ENCODE measurements around the gene FAM193B. TPM values are rescaled to one million over a fixed set of nuclear protein-coding genes. Genes with fewer than 3 reads are reported as not detected.
A peak's percentile ranks its signal among the peaks of the same experiment; 100 is the strongest.
"Not testable (repeated sequence)": the region's sequence is repeated elsewhere in the genome, so short reads cannot be mapped to it uniquely, and the experiment has no call there.

The FAM193B gene
- polyA plus RNA-seq, 3 donors, result 1.6 to 216 (median 1.9) TPM

- H3K4me3 ChIP-seq (replicated peaks in 1 of 3; ENCODE audit: low read depth in 2 of 3, low read length in 3 of 3), result no peak overlapping the region
- 80% methylated on average over 5 of the region's 7 CpGs for WGBS (ENCODE audit: insufficient coverage)
- H3K9me3 Mint-ChIP-seq, result peaks cover 0 to 2% (median 0%) of the 10 kb centered on the region in 7 donors
Observed at GRCh38 chr5:177568326-177568725, 14.0 kb upstream of the FAM193B start.

GRCh38 chr5:177565046-177565445, 10.7 kb upstream of the FAM193B start:
- Histone ChIP-seq H4K20me1 (ENCODE audit: insufficient read depth, low read length) (no peaks in the 10 kb centered on the region), H3K9ac (ENCODE audit: insufficient read depth, low read length, poor library complexity, severe bottlenecking) (no peak overlapping the region), H3K79me2 (ENCODE audit: insufficient read depth, low read length) (no peaks in the 10 kb centered on the region), H3K4me3 (replicated peaks in 1 of 3; ENCODE audit: low read depth in 2 of 3, low read length in 3 of 3) (no peak overlapping the region), H3K9me3 (replicated peaks in 1 of 2; ENCODE audit: control insufficient read depth in 1 of 2, insufficient read depth in 1 of 2, low read length in 2 of 2) (no peaks in the 10 kb centered on the region), H3K27ac (ENCODE audit: low read depth in 1 of 2, low read length in 2 of 2) (no peak overlapping the region), H3K4me1 (ENCODE audit: control insufficient read depth in 1 of 2, insufficient read depth in 2 of 2, low read length in 2 of 2) (no peaks in the 10 kb centered on the region), H3K36me3 (replicated peaks in 1 of 2; ENCODE audit: control insufficient read depth in 1 of 2, insufficient read depth in 2 of 2, low read length in 2 of 2) (no peaks in the 10 kb centered on the region), H2AFZ (ENCODE audit: insufficient read depth, low read depth, low read length, poor library complexity, severe bottlenecking) (no peak overlapping the region), H3K4me2 (replicated peaks; ENCODE audit: extremely low read depth, low read length, poor library complexity, severe bottlenecking) (no peak overlapping the region), H3K27me3 (ENCODE audit: control insufficient read depth in 2 of 2, insufficient read depth in 2 of 2, low read length in 2 of 2) (no peaks in the 10 kb centered on the region)
- Mint-ChIP-seq H3K4me1 (no peaks in the 10 kb centered on the region), H3K4me3 (no peak overlapping the region), H3K27ac (no peak overlapping the region), H3K27me3 (ENCODE audit: low read depth in 3 of 3) (peaks cover 6 to 24% (median 13%) of the 10 kb centered on the region in 3 donors), H3K36me3 (no peaks in the 10 kb centered on the region), H3K9me3 (peaks cover 1 to 8% (median 5%) of the 10 kb centered on the region in 7 donors)
- no peak for TF ChIP-seq CTCF (IDR thresholded peaks at IDR 0.05)
- DNase-seq, result no peak
- WGBS (ENCODE audit: insufficient coverage), result 67% methylated on average over 1 of the region's 8 CpGs
- intact Hi-C loops (cut with micrococcal nuclease), result no loop called here

More at GRCh38 chr5:177568326-177568725, 14.0 kb upstream of the FAM193B start:
- no peak overlapping the region for H3K27ac ChIP-seq (ENCODE audit: low read depth in 1 of 2, low read length in 2 of 2)
- H3K27ac Mint-ChIP-seq, result peak overlapping the region in 2 of 7 donors; percentile 33
- H3K36me3 Mint-ChIP-seq, result no peaks in the 10 kb centered on the region
- DNase-seq, result no peak
- H3K36me3 ChIP-seq (replicated peaks in 1 of 2; ENCODE audit: control insufficient read depth in 1 of 2, insufficient read depth in 2 of 2, low read length in 2 of 2), result no peaks in the 10 kb centered on the region
- H3K4me3 Mint-ChIP-seq, result peak overlapping the region in 1 of 2 donors; percentile 3
- H4K20me1 ChIP-seq (ENCODE audit: insufficient read depth, low read length), result no peaks in the 10 kb centered on the region
- no peak overlapping the region for H3K4me2 ChIP-seq (replicated peaks; ENCODE audit: extremely low read depth, low read length, poor library complexity, severe bottlenecking)
- no peaks in the 10 kb centered on the region for H3K79me2 ChIP-seq (ENCODE audit: insufficient read depth, low read length)
- no peak overlapping the region for H3K9ac ChIP-seq (ENCODE audit: insufficient read depth, low read length, poor library complexity, severe bottlenecking)
- TF ChIP-seq CTCF (IDR thresholded peaks at IDR 0.05), result no peak
- no peaks in the 10 kb centered on the region for H3K4me1 Mint-ChIP-seq
- H3K4me1 ChIP-seq (ENCODE audit: control insufficient read depth in 1 of 2, insufficient read depth in 2 of 2, low read length in 2 of 2), result no peaks in the 10 kb centered on the region
- intact Hi-C loops (cut with micrococcal nuclease), result no loop called here
- H3K27me3 ChIP-seq (ENCODE audit: control insufficient read depth in 2 of 2, insufficient read depth in 2 of 2, low read length in 2 of 2), result no peaks in the 10 kb centered on the region
- no peaks in the 10 kb centered on the region for H3K9me3 ChIP-seq (replicated peaks in 1 of 2; ENCODE audit: control insufficient read depth in 1 of 2, insufficient read depth in 1 of 2, low read length in 2 of 2)
- peaks cover 10 to 27% (median 10%) of the 10 kb centered on the region in 3 donors for H3K27me3 Mint-ChIP-seq (ENCODE audit: low read depth in 3 of 3)
- no peak overlapping the region for H2AFZ ChIP-seq (ENCODE audit: insufficient read depth, low read depth, low read length, poor library complexity, severe bottlenecking)

GRCh38 chr5:177559446-177559941, 5.1 kb upstream of the FAM193B start:
- H4K20me1 ChIP-seq (ENCODE audit: insufficient read depth, low read length); H3K79me2 ChIP-seq (ENCODE audit: insufficient read depth, low read length); H3K4me1 ChIP-seq (ENCODE audit: control insufficient read depth in 1 of 2, insufficient read depth in 2 of 2, low read length in 2 of 2); H2AFZ ChIP-seq (ENCODE audit: insufficient read depth, low read depth, low read length, poor library complexity, severe bottlenecking); H3K9ac ChIP-seq (ENCODE audit: insufficient read depth, low read length, poor library complexity, severe bottlenecking); H3K4me3 ChIP-seq (replicated peaks in 1 of 3; ENCODE audit: low read depth in 2 of 3, low read length in 3 of 3); H3K9me3 ChIP-seq (replicated peaks in 1 of 2; ENCODE audit: control insufficient read depth in 1 of 2, insufficient read depth in 1 of 2, low read length in 2 of 2); H3K36me3 ChIP-seq (replicated peaks in 1 of 2; ENCODE audit: control insufficient read depth in 1 of 2, insufficient read depth in 2 of 2, low read length in 2 of 2); H3K4me2 ChIP-seq (replicated peaks; ENCODE audit: extremely low read depth, low read length, poor library complexity, severe bottlenecking); H3K36me3 Mint-ChIP-seq; H3K9me3 Mint-ChIP-seq; H3K27me3 ChIP-seq (ENCODE audit: control insufficient read depth in 2 of 2, insufficient read depth in 2 of 2, low read length in 2 of 2); H3K4me3 Mint-ChIP-seq; H3K4me1 Mint-ChIP-seq; H3K27ac Mint-ChIP-seq; DNase-seq; H3K27ac ChIP-seq (ENCODE audit: low read depth in 1 of 2, low read length in 2 of 2): not testable (repeated sequence)
- H3K27me3 Mint-ChIP-seq (ENCODE audit: low read depth in 3 of 3), result peaks cover 5 to 13% (median 8%) of the 10 kb centered on the region in 3 donors
- intact Hi-C loops (cut with micrococcal nuclease), result loop anchor here in 1 of 2 donors (5.0 kb wide), 1 partner anchor 38 kb away; no protein-coding TSS in a partner anchor
- 92% methylated on average over 5 of the region's 8 CpGs for WGBS (ENCODE audit: insufficient coverage)

Measured in CD14-positive monocyte (primary cell).